GM23248 (cell line): ENCODE measurements around the gene SH3RF1. TPM values are rescaled to one million over a fixed set of nuclear protein-coding genes. Genes with fewer than 3 reads are reported as not detected.

Experiments
- DNase-seq: peaks from one replicate; pipeline ENCODE4 v3.0.0-alpha.2; 2015
- H2AFZ ChIP-seq: fragments of 200-600 bp; sonication (generic); 2 replicates; pipeline ENCODE4 v1.6.1; 2016; ENCODE audit warnings: antibody characterized with exemption
- H3F3A ChIP-seq: fragments of 200-600 bp; sonication (generic); 2 replicates; pipeline ENCODE4 v1.6.1; 2016; ENCODE audit warnings: mild to moderate bottlenecking, antibody characterized with exemption, mixed run types; ENCODE audit not compliant: insufficient read depth
- H3K27ac ChIP-seq: fragments of 200-600 bp; sonication (generic); 2 replicates; pipeline ENCODE4 v1.5.1; 2016; ENCODE audit warnings: mild to moderate bottlenecking
- H3K27me3 ChIP-seq: fragments of 200-600 bp; sonication (generic); replicated peaks from 2 replicates; pipeline ENCODE4 v1.6.1; 2016; ENCODE audit warnings: mild to moderate bottlenecking; ENCODE audit not compliant: insufficient read depth
- H3K36me3 ChIP-seq: fragments of 200-600 bp; sonication (generic); 2 replicates; pipeline ENCODE4 v1.6.1; 2016; ENCODE audit warnings: low read depth, mild to moderate bottlenecking
- H3K4me1 ChIP-seq: fragments of 200-600 bp; sonication (generic); 2 replicates; pipeline ENCODE4 v1.6.1; 2016; ENCODE audit warnings: mild to moderate bottlenecking; ENCODE audit not compliant: insufficient read depth
- H3K4me2 ChIP-seq: fragments of 200-600 bp; sonication (generic); one replicate; pipeline ENCODE4 v1.6.1; 2016; ENCODE audit warnings: mild to moderate bottlenecking; ENCODE audit not compliant: unreplicated experiment
- H3K4me3 ChIP-seq: fragments of 200-600 bp; sonication (generic); 2 replicates; pipeline ENCODE4 v1.5.1; 2016; ENCODE audit warnings: mild to moderate bottlenecking
- H3K79me2 ChIP-seq: fragments of 200-600 bp; sonication (generic); 2 replicates; pipeline ENCODE4 v1.6.1; 2016; ENCODE audit warnings: mild to moderate bottlenecking; ENCODE audit not compliant: insufficient read depth
- H3K9ac ChIP-seq: fragments of 200-600 bp; sonication (generic); 2 replicates; pipeline ENCODE4 v1.6.1; 2016; ENCODE audit warnings: mild to moderate bottlenecking
- H3K9me2 ChIP-seq: fragments of 200-600 bp; sonication (generic); 2 replicates; pipeline ENCODE4 v1.6.1; 2016; ENCODE audit warnings: mixed run types, mild to moderate bottlenecking, moderate library complexity; ENCODE audit not compliant: insufficient read depth
- H3K9me3 ChIP-seq: fragments of 200-600 bp; sonication (generic); one replicate; pipeline ENCODE4 v1.6.1; 2017; ENCODE audit warnings: low read depth
- H4K20me1 ChIP-seq: fragments of 200-600 bp; sonication (generic); 2 replicates; pipeline ENCODE4 v1.6.0; 2016; ENCODE audit not compliant: insufficient read depth
- EZH2 ChIP-seq: fragments of 200-600 bp; sonication (generic); IDR thresholded peaks from 2 replicates; pipeline ENCODE4 v1.6.1; 2018; ENCODE audit warnings: antibody characterized with exemption, mild to moderate bottlenecking; ENCODE audit not compliant: insufficient read depth, poor library complexity, severe bottlenecking
- EZH2phosphoT487 ChIP-seq: fragments of 200-600 bp; sonication (generic); IDR thresholded peaks from 2 replicates; pipeline ENCODE4 v1.6.1; 2018; ENCODE audit warnings: antibody characterized with exemption, moderate library complexity, mild to moderate bottlenecking, low read depth; ENCODE audit not compliant: insufficient read depth
- WGBS, 2 experiments: methylation state at CpG; one replicate each; pipeline ENCODE4 v1.1.6; 2015 to 2017; ENCODE audit warnings: low lambda C conversion rate in 2 of 2, low coverage in 1 of 2; ENCODE audit errors: missing lambda C conversion rate in 2 of 2; 5-methylcytosine and 5-hydroxymethylcytosine counted together
- in situ Hi-C: fragments of 300-500 bp; cut with MboI; formaldehyde crosslinking; loops from 2 replicates; pipeline ENCODE4 v1.15.0; 2020
- polyA plus RNA-seq: library from polyadenylated mRNA; unstranded; fragments of >200 nt; fragmentation: Nextera tagmentation; extraction: Ambion mirVana; gene quantifications from 2 replicates; pipeline ENCODE4 v1.2.1, GENCODE V29; 2016
- total RNA-seq: library from RNA; depleted of rRNA; stranded (reverse); fragments of >200 nt; shearing (Covaris generic); gene quantifications from 2 replicates; pipeline ENCODE4 v1.2.3, GENCODE V29; 2014

The SH3RF1 gene
- total and polyA plus RNA-seq, 2 experiments from 2014 or later = 28.3 to 55.5 TPM

DNA sequence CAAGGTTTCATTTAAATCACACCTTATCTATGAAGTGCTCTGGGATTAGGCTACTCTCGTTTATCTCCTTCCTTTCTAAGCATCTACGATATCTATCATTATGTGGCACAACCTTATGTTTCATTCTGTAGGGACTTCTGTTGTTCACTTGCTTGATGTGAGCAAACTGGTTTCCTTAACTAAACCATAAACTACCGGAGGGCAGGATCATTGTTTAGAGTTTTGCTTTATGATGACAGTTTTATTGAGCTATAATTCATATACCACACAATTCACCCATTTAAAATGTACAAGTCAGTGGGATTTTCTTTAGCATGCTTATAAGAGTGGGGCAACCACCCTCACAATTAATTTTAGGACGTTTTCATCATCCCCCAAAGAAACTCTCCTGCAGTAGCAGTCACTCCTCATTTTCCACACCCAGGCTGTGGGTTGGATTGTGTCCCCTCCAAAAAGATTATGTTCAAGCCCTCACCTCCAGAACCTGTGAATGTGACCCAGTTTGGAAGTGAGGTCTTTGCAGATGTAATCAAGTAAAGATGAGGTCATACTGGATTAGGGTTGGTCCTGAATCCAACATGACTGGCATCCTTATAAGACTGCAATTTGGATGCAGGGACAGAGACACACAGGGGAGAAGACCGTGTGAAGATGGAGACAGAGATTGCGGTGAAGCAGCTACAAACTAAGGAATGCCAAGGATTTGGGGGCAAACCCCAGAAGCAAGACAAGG lies 42.1 kb upstream of the SH3RF1 start:
- in situ Hi-C loops = no loop called here
- no peak for DNase-seq

GRCh38 chr4:169311643-169312365 lies 41.0 kb upstream of the SH3RF1 start:
- H3K9ac ChIP-seq = no peak overlapping the region
- no peaks in the 10 kb centered on the region for H3K79me2 ChIP-seq
- in situ Hi-C loops = no loop called here
- H3K27ac ChIP-seq = no peak overlapping the region
- TF ChIP-seq EZH2phosphoT487 (no peak), EZH2 (no peak)
- H3K27me3 ChIP-seq = no peaks in the 10 kb centered on the region
- H3K4me3 ChIP-seq = no peak overlapping the region
- H4K20me1 ChIP-seq = no peaks in the 10 kb centered on the region
- H3K9me2 ChIP-seq = no peaks in the 10 kb centered on the region
- no peaks in the 10 kb centered on the region for H3K9me3 ChIP-seq
- peaks cover 19% of the 10 kb centered on the region for H3K4me1 ChIP-seq
- 78 to 80% methylated on average over 12 of the region's 12 CpGs for WGBS, 2 experiments
- DNase-seq = peak; percentile 60
- no peaks in the 10 kb centered on the region for H3K36me3 ChIP-seq
- peaks cover 14% of the 10 kb centered on the region for H3F3A ChIP-seq
- no peak overlapping the region for H2AFZ ChIP-seq
- H3K4me2 ChIP-seq = no peak overlapping the region

More for the DNA sequence above, 42.1 kb upstream of the SH3RF1 start:
- 87 to 89% methylated on average over 6 of the region's 6 CpGs for WGBS, 2 experiments
- Histone ChIP-seq H3K9me2 (no peaks in the 10 kb centered on the region), H4K20me1 (no peaks in the 10 kb centered on the region), H3K4me3 (no peak overlapping the region), H3K79me2 (no peaks in the 10 kb centered on the region), H3K4me2 (no peak overlapping the region), H3K27me3 (no peaks in the 10 kb centered on the region), H3F3A (peaks cover 14% of the 10 kb centered on the region), H3K4me1 (peaks cover 19% of the 10 kb centered on the region), H3K27ac (no peak overlapping the region), H3K9me3 (no peaks in the 10 kb centered on the region), H2AFZ (no peak overlapping the region), H3K36me3 (no peaks in the 10 kb centered on the region), H3K9ac (no peak overlapping the region)
- TF ChIP-seq EZH2 (no peak), EZH2phosphoT487 (no peak)

DNA sequence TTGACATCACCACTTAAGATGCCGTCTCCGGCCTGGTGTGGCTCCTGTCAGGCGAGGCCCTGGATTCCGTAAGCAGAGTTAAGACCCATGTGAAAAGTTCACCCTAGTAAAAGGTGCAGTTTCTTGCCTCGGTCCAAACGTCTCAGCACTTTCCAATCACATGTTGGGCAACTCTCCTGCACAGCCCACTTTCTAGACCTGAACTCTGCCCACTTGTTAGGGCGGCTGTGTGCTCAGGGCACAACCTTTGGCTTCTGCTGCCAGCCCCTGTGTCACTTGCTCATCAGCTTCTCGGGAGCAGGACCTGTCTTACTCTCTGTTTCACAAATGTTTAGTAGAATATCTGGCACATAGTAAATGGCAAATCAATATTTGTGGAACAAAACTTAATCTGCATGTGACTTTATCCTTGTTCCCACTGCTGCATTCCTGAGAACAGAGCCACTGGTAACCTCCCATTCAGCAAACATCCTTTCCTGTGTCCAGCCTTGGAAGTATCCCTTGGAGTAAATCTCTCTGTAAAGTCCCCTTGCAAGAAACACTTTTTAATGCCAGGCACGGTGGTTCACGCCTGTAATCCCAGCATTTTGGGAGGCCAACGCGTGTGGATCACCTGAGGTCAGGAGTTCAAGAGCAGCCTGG lies 38.7 kb upstream of the SH3RF1 start:
- Histone ChIP-seq H3K9me2 (no peaks in the 10 kb centered on the region), H3K79me2 (no peaks in the 10 kb centered on the region), H3K27me3 (no peaks in the 10 kb centered on the region), H3K9me3 (no peaks in the 10 kb centered on the region), H3K36me3 (no peaks in the 10 kb centered on the region), H3K27ac (no peak overlapping the region), H3K9ac (no peak overlapping the region), H3K4me2 (no peak overlapping the region), H3F3A (no peaks in the 10 kb centered on the region), H3K4me3 (no peak overlapping the region), H3K4me1 (0 out of 2 replicates have a peak, but pooled peaks cover under 1% of the 10 kb centered on the region), H2AFZ (no peak overlapping the region), H4K20me1 (no peaks in the 10 kb centered on the region)
- in situ Hi-C loops = no loop called here
- no peak for TF ChIP-seq EZH2phosphoT487
- no peak for TF ChIP-seq EZH2
- 86 to 87% methylated on average over 12 of the region's 12 CpGs for WGBS, 2 experiments
- DNase-seq = no peak

- no peak for DNase-seq
- Histone ChIP-seq H3K9ac (no peak overlapping the region), H3K27me3 (no peaks in the 10 kb centered on the region), H3F3A (no peaks in the 10 kb centered on the region), H3K9me3 (no peaks in the 10 kb centered on the region), H3K27ac (no peak overlapping the region), H3K4me2 (no peak overlapping the region), H3K4me1 (no peaks in the 10 kb centered on the region), H2AFZ (no peak overlapping the region), H3K36me3 (no peaks in the 10 kb centered on the region), H3K79me2 (no peaks in the 10 kb centered on the region), H4K20me1 (no peaks in the 10 kb centered on the region), H3K9me2 (no peaks in the 10 kb centered on the region), H3K4me3 (no peak overlapping the region)
- 62 to 79% methylated on average over 2 of the region's 2 CpGs for whole genome bisulfite sequencing, 2 experiments
- TF ChIP-seq EZH2phosphoT487 = no peak
- TF ChIP-seq EZH2 = no peak
- in situ Hi-C loops = no loop called here
These were observed 36.8 kb upstream of the SH3RF1 start for GRCh38 chr4:169307576-169307975.
